ENCODE results near the gene PER2.
A peak's percentile ranks its signal among the peaks of the same experiment; 100 is the strongest.

The PER2 gene

DNA sequence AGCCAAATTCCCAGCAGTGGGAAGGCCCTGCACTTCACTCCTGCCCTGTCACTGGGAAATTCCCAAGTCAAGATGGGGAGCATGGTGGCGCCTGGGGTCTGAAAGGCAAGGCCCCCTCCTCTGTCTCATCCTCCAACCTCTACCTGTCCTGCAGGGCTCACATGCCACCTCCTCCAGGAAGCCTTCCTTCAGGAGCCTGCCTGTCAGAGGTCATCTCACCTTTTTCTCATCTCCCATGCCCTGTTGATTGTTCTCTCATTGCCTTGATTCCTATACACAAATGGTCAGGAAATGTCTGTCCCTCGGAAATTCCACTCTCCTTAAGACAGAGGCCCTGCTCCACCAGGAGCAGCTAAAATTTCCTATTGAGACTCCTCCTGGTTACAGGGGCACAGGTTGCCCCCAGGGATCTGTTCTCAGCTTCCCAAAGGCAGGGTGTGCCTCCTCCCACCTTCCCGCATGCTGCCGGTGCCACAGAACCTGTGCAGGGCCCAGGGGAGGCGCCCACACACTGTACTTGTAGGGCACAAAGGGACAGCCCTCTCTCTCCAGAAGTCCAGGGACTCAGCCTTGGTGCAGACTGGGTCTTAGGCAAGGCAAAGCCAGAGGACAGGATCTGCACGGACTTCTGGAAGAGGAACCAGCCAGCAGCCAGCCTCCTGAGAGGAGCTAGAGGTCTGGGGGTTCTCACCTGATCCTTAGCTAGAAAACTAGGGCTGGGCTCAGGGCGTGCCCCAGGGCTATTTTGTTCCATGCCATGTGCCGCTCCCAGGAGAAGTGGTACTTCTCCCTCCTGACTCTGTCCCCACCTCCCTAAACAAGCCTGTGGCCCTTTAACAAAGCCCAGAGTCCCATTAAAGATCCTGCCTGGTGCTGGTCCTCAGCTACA is 61.5 kb downstream of the PER2 start:
- no peak for DNase-seq (ENCODE audit: low read depth)

GRCh38 chr2:238225911-238226697 is 62.3 kb downstream of the PER2 start:
- DNase-seq (ENCODE audit: low read depth): peak; percentile 34

DNA sequence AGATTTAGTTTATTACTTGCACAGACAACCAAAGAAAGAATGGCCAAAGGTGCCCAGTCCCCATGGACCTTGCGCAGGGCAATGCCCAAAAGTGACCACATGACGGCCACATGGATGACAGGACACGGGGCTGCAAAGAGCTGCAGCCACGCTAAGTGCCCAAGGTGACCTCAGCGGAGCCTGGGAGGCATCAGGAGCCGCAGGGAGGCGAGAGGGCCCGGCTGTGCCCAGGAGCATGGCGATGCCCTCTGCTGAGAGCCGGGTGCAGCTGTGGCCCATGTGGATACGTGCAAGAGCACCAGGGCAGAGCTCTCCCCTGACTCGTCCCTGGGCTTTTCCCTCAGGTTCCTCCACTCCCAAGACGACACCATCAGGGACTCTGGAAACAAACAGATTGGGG is 63.3 kb downstream of the PER2 start:
- DNase-seq (ENCODE audit: low read depth): no peak

DNA sequence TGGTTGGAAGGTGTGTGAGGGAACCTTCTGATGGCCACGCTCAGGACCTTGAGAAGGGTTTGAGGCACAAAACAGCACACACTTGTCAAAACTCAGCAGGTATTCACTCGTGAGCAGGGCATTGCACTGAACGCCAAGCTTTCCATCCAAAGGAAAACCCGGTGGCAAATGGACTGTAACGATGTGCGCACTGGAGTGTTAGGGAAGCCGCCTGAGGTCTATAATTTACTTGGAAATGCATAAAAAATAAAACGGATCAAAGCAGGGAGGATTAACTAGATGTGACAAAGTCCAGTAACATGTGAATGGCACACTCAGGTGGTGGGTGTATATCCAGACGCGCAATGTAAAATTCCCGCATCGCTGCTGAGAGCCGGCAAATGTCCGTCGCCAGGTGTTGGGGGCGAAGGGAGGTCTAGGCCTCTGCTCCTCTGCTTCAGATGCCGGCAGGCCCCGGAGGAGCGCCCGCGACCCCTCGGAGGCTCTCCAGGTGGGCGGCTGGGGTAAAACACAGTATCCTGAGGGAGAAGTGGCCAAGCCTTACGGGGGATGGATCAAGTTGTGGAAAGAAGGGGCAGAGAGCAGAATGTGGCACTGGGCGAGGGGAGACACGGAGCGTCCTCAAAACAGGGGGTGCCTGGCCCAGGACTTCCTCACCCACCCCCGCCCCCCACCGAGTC is 63.9 kb downstream of the PER2 start:
- DNase-seq (ENCODE audit: low read depth): no peak

DNA sequence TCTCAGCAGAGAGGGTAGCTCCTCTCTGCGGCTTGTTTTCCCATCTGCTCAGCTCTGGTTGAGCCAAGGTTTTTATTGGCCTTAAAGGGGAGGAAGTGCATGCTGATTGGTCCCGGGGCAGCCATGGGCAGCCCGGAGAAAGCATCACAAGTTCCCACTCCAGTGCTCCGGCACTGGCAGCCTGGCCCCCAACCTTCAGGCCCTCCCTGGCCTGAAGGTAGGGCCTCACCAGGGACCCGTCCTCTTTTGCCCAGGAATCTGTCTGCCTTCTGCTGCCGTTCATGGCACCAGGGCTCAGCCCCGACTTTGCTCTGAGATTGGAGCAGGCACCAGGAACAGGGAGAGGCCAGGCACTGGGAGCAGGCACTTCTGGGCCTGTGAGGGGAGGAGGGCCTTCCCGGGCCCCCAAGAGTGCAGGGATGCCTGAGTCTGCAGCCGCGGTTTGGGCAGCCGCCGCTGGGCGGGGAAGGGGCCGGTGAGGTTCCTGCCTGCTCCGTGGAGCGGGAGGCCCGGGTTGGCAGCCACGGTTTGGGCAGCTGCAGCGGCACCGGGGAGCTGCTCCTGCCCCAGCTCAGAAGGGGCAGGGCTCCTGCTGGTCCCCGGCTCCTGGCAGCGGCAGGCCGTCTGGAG is 67.4 kb downstream of the PER2 start:
- DNase-seq (ENCODE audit: low read depth): no peak

DNA sequence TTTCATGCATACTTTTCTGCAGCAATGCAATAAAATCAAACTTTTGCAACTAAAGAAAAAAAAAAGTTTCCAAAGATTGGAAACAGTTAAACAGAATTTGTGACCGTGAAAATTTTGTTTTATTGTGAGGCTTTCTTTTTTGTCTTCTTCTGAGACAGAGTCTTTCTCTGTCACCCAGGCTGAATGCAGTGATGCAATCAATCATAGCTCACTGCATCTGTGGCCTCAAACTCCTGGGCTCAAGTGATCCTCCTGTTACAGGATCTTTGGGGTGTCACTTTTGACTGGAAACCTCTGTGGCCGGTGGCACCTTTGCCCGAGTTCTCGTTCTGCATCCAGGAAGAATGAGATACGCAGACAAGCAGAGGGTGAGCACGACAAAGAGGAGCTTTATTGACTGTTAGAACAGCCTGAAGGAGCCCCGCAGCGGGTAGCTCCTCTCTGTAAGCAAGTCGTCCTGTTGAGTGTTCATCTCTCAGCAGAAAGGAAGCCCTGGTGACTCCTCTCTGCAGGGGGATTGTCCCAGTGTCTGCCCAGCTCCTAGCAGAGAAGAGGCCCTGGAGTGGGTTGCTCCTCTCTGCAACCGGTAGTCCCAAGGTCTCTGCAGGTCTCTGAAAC is 68.0 kb downstream of the PER2 start:
- DNase-seq (ENCODE audit: low read depth): no peak

- no peak for DNase-seq (ENCODE audit: low read depth)
Measured at GRCh38 chr2:238216651-238217184, 71.7 kb downstream of the PER2 start.

GRCh38 chr2:238207006-238207405 is 81.4 kb downstream of the PER2 start:
- DNase-seq (ENCODE audit: low read depth): peak; percentile 21

DNA sequence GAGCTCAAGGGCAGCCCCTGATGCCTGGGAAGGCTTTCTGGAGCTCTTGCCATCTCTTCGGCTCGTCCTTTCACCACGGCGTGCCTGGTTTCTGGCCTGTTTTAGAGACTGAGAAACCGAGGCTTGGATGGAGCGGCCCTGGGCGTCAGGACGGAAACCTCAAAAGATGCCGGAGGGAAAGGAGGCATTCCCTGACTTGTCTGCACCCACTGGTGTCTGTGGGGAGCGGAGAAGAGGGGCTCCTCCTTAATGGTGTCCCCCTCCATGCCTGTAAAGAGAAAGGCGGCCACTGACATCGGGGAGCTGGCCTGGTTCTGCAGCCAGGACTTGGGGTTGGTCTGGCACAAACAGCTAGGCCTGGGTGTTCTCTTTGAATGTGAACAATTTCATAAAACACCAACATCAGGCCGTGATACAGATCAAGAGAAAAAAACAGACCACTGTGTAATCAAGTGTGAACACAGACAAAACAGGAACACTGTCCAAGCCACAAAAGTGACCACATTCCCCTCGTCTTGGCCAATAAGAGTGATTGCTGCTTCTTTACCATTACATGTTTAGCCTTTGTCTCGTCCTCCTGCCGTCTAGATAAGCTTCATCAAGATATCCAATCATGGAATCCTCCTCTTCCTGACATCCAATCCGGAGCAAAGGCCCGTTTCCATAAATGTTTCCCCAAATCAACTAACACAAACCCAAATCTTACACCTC is 84.3 kb downstream of the PER2 start:
- no peak for DNase-seq (ENCODE audit: low read depth)

DNA sequence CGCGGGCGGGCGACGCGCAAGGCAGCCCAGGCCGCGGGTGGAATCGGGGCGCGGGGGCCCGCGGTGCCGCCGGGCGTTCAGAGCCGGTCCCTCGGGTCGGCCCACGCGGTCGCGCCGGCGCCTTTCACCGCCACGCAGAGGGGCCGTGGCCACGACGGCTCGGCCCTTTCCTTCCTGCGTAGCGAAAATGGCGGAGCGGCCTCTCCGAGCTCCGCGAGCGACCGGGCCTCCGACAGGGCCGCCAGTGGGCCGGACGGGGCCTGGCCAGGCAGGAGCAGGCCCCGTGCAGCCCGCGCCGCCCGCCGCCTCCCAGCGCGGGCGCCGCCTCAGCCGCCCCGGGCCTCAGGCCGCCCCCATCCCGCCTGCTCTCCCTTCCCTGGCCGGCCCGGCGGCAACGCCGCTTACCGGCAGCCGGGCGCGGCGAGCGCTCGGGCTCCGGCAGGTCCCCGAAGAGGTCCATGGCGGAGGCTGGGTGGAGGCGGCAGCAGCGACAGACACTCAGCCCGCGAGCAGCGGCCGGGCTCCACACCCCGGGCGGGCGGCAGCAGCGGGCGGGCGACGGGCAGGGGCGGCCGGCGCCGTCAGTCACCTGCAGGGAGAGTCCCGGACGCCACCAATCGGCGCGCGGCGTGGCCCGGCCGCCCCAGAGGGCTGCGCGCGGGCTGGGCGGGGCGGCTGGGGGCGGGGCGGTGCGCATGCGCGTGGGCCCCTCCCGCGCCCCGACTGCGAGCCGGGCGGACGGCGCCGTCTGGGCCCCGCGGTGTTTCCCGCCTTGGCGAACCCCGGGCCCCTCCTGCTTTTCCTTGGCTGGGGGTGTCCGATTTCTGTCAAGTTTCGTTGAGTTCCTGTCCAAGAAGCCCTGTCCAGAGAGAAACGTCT is 85.1 kb downstream of the PER2 start, which contains the start of gene ILKAP:
TSS of gene ILKAP (minus strand) at position 602 of the 879 bp plus-strand sequence. CDS start at position 460, 142 bp downstream.
- DNase-seq (ENCODE audit: low read depth): peak; percentile 62

DNA sequence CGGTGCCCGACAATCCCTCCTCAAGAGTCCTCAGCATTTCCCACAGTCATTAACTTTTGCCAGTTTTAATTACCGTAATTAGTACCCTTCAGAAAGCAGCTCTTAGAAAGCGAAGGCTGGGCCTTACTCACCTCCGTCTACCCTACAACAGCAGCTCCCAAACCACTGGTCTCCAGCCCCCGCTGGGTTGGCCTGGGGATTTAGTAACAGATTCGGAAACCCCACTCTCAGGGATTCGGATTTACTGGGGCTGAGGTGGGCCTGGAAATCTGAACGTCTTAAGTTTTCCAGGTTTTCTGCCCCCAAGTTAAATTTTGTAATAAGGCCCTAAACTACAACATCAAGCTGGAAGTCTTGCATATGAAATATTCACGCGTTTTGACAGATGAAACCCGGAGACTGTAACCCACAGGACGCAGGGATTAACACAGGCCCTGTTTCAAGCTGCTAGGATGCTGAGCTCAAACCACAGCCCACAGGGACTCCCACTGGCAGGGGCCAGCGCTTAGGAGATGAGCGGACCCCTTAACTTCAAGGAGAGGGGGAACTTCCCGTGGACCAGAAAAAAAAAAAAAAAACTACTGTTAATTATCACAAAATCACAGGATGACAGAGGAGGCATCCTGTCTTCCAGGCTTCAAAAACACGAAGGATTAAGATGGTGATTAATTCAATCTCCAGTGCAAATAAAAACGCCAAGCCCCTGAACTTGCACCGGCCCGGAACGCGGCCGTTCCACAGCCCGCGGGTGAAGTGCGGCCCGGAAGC is 85.9 kb downstream of the PER2 start:
- DNase-seq (ENCODE audit: low read depth): peak; percentile 51
